GM10248 (cell line): Measurements from ENCODE around the gene ENPP3.

Experiments used
- CTCF ChIA-PET: fragments of 300-600 bp; sonication (Branson Sonifier 250); formaldehyde crosslinking; extraction: SDS; loops from one replicate; lab custom pipeline; 2021; ENCODE audit warnings: antibody characterized with exemption; lab: Yijun Ruan, JAX
- POLR2A ChIA-PET: fragments of 350-650 bp; sonication (Branson Sonifier 250); formaldehyde crosslinking; extraction: SDS; loops from one replicate; lab custom pipeline; 2020; ENCODE audit warnings: antibody characterized with exemption; lab: Yijun Ruan, JAX
- DNase-seq: peaks from one replicate; pipeline ENCODE4 v3.0.0; 2012; ENCODE audit errors: extremely low spot score
- CTCF ChIP-seq: IDR thresholded peaks from 2 replicates; pipeline ENCODE4 v1.5.1; 2012; ENCODE audit warnings: mild to moderate bottlenecking, low read depth; ENCODE audit errors: extremely low read depth, missing control alignments, control extremely low read depth

The ENPP3 gene

DNA sequence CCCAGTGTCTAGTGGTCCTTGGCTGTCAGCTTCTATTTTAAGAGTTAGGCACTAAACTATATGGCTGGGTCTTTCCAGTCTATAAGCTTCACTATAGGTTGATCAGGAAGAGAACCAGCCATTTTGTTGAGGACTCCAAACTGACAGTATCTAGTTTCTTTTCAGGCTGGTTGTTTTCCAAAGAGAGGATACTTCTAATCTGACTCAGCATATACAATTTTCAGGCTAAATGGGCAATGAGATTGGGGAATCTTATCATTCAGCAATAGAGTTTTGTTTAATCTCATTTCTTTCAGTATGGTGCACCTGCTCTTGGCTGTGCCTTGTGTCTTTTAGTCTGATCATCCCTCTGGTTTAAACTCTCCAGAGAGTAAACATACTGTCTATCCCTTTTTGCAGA, 94.1 kb downstream of the ENPP3 start:
- POLR2A ChIA-PET: no interaction called here
- CTCF ChIA-PET: no interaction called here
- DNase-seq: no peak
- TF ChIP-seq CTCF: no peak

- no peak for DNase-seq
- no peak for TF ChIP-seq CTCF
- CTCF ChIA-PET: no interaction called here
- POLR2A ChIA-PET: no interaction called here
Measured at GRCh38 chr6:131733376-131734016, 96.4 kb downstream of the ENPP3 start.

DNA sequence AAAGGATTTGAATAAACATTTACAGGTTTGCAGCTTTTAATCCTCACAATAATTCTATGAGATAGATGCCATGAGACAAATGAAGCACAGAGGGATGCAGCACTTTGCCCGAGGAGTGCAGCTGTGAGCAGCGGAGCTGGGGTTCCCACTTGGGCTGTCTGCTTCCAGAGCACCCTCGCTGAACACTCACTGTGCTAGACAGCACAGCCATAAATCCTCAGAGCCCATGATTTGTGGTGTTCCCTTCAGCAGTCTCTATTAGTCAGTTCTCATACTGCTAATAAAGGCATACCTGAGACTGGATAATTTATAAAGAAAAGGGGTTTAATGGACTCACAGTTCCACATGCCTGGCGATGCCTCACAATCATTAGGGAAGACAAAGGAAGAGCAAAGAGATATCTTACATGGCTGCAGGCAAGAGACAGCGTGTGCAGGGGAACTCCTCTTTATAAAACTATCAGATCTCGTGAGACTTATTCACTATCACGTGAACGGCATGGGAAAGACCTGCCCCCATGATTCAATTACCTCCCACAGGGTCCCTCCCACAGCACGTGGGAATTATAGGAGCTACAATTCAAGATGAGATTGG, 99.0 kb downstream of the ENPP3 start:
- ChIA-PET CTCF (no interaction called here), POLR2A (no interaction called here)
- no peak for DNase-seq
- no peak for TF ChIP-seq CTCF

DNA sequence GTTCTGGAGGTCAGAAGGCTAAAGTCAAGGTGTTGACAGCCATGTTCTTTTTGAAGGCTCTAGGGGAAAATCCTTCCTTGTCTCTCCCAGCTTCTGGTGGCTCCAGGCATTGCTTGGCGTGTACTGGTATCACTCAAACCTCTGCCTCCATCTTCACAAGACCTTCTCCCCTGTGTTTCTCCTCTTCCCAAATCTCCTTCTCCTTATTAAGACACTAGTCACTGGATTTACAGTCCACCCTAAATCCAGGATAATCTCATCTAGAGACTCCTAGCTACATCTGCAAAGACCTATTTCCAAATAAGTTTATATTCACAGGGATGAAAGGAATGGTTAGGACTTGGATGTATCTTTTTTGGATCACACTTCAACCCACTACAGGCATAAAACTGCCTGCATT, 99.7 kb downstream of the ENPP3 start:
- ChIA-PET CTCF (no interaction called here), POLR2A (no interaction called here)
- DNase-seq: no peak
- no peak for TF ChIP-seq CTCF

- POLR2A ChIA-PET: no interaction called here
- no peak for DNase-seq
- no peak for TF ChIP-seq CTCF
- CTCF ChIA-PET: interaction anchor here (1.4 kb wide), 1 partner anchor 11 kb away, joined by 3 read pairs; no protein-coding TSS in a partner anchor
Measured at GRCh38 chr6:131739136-131739535, 102.0 kb downstream of the ENPP3 start.

DNA sequence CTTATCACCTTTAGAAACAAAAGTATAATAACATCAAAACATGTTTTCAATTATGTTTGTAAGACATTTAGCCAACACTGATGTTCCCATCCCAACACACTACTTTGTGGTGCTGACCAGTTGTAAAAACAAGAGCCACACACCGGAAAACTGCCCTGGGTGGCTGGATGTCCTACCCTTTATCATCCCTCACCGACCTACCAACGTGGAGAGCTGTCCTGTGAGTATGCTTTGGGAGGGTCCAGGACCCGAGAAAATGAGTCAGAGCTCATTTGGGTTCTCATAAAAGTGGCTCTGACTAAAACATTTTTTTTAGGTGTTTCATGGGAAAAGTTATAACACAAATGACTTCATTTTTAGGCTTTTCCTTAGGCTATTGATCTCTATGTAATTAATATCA, 103.1 kb downstream of the ENPP3 start:
- DNase-seq: no peak
- CTCF ChIA-PET: interaction anchor here (1.4 kb wide), 1 partner anchor 12 kb away, joined by 3 read pairs; no protein-coding TSS in a partner anchor
- no peak for TF ChIP-seq CTCF

More for the DNA sequence above, 103.1 kb downstream of the ENPP3 start:
- POLR2A ChIA-PET: no interaction called here
